Gastrocnemius medialis (tissue), 4 donors: ENCODE results near the gene NPB. TPM values are rescaled to one million over a fixed set of nuclear protein-coding genes. Genes with fewer than 3 reads are reported as not detected.

Experiments
- ATAC-seq, 2 donors: fragments of 150-250 bp; one replicate each; pipeline ENCODE4 v1.9.1; 2016
- DNase-seq, 2 donors: peaks; one replicate each; pipeline ENCODE4 v3.0.0-alpha.2; 2019
- H3K27ac ChIP-seq, 4 donors: fragments of 200-600 bp; sonication (generic); 1 replicate in 1 of 4; 2 replicates in 3 of 4; pipeline ENCODE4 v1.5.1; 2016 to 2018; ENCODE audit warnings: mild to moderate bottlenecking in 2 of 4, moderate library complexity in 1 of 4
- H3K27me3 ChIP-seq, 3 donors: fragments of 200-600 bp; sonication (generic) in 2 of 3; 1 replicate in 1 of 3; 2 replicates in 2 of 3; pipeline versions ENCODE4 v1.5.1 to v1.6.0; 2016 to 2019; ENCODE audit warnings: mild to moderate bottlenecking in 1 of 3, moderate library complexity in 1 of 3
- H3K36me3 ChIP-seq, 2 donors: fragments of 200-600 bp; sonication (generic) in 1 of 2; one replicate each; pipeline ENCODE4 v1.5.1; 2017 to 2018
- H3K4me1 ChIP-seq, 2 donors: fragments of 200-600 bp; sonication (generic) in 1 of 2; one replicate each; pipeline ENCODE4 v1.5.1; 2016 to 2017; ENCODE audit warnings: mild to moderate bottlenecking in 2 of 2
- H3K4me3 ChIP-seq, 4 donors: fragments of 200-600 bp; sonication (generic) in 3 of 4; 1 replicate in 1 of 4; 2 replicates in 3 of 4; pipeline ENCODE4 v1.5.1; 2016 to 2019; ENCODE audit warnings: mild to moderate bottlenecking in 2 of 4
- H3K9me3 ChIP-seq, 3 donors: fragments of 200-600 bp; sonication (generic) in 2 of 3; 1 replicate in 1 of 3; 2 replicates in 2 of 3; pipeline ENCODE4 v1.5.1; 2016 to 2019
- CTCF ChIP-seq, 5 experiments: fragments of 450-650 bp in 3 of 5; fragments of 200-600 bp in 2 of 5; sonication (generic) in 2 of 5; IDR thresholded peaks in 4 of 5; conservative IDR thresholded peaks in 1 of 5; 1 replicate in 4 of 5; 2 replicates in 1 of 5; pipeline ENCODE4 v1.5.1; 2016 to 2019; ENCODE audit warnings: antibody characterized with exemption in 5 of 5, mild to moderate bottlenecking in 3 of 5, moderate library complexity in 3 of 5
- POLR2A ChIP-seq, 2 donors: fragments of 450-650 bp; IDR thresholded peaks; one replicate each; pipeline ENCODE4 v1.6.1; 2017; ENCODE audit warnings: antibody characterized with exemption in 2 of 2, mild to moderate bottlenecking in 2 of 2, moderate library complexity in 2 of 2
- in situ Hi-C, 4 donors: fragments of 200-750 bp; cut with MboI; loops; one replicate each; pipeline versions ENCODE4 v1.15.0 to v1.8.0; 2017; ENCODE audit warnings: low sequenced_read_pairs in 4 of 4
- intact Hi-C: fragments of 100-400 bp; cut with DNase I; formaldehyde crosslinking; loops from one replicate; pipeline ENCODE4 v1.15.1; 2023; ENCODE audit warnings: low total_unique reads
- total RNA-seq, 4 donors: library from RNA; depleted of rRNA; stranded (reverse); fragments of >200 nt; gene quantifications; one replicate each; pipeline versions ENCODE4 v1.1.0 to v1.2.3, GENCODE V29; 2016

NPB gene
- total RNA-seq, 4 donors from 2014 or later = 0.46 to 1.4 (median 1.1) TPM; not detected in 1

- TF ChIP-seq CTCF (IDR thresholded peaks at IDR 0.05 in 4 of 5, conservative IDR thresholded peaks at IDR 0.05 in 1 of 5) (no peak), POLR2A (IDR thresholded peaks at IDR 0.05) (no peak)
- no peak for DNase-seq
- Histone ChIP-seq H3K27me3 (no peaks in the 10 kb centered on the region), H3K4me1 (peaks cover 28 to 33% of the 10 kb centered on the region in 2 donors), H3K9me3 (no peaks in the 10 kb centered on the region), H3K27ac (peak overlapping the region; percentile 95 to 98 (median 97)), H3K4me3 (peak overlapping the region; percentile 62 to 96 (median 88)), H3K36me3 (peaks cover 0 to 45% of the 10 kb centered on the region in 2 donors)
- intact Hi-C loops (loop anchor here (1.0 kb wide), 1 partner anchor 20 kb away; the partner anchor contains the start of gene PCYT2), in situ Hi-C loops (no loop called here)
- peak; percentile 5 to 11 for ATAC-seq
Observed at GRCh38 chr17:81891303-81891552, 10.8 kb upstream of the NPB start.

GRCh38 chr17:81895400-81895799 lies 6.6 kb upstream of the NPB start:
- ATAC-seq (no peak), DNase-seq (no peak)
- in situ Hi-C loops = no loop called here
- TF ChIP-seq POLR2A (IDR thresholded peaks at IDR 0.05) = no peak
- no peak for TF ChIP-seq CTCF (IDR thresholded peaks at IDR 0.05 in 4 of 5, conservative IDR thresholded peaks at IDR 0.05 in 1 of 5)
- intact Hi-C loops = no loop called here
- Histone ChIP-seq H3K4me3 (no peak overlapping the region), H3K9me3 (no peaks in the 10 kb centered on the region), H3K4me1 (peaks cover 11 to 12% of the 10 kb centered on the region in 2 donors), H3K27ac (no peak overlapping the region), H3K27me3 (no peaks in the 10 kb centered on the region), H3K36me3 (peaks cover 0 to 42% of the 10 kb centered on the region in 2 donors)

- no peak for ATAC-seq
- in situ Hi-C loops = no loop called here
- intact Hi-C loops = no loop called here
Observed at GRCh38 chr17:81898029-81898866, 3.8 kb upstream of the NPB start.

GRCh38 chr17:81898885-81899284 lies 3.2 kb upstream of the NPB start:
- Histone ChIP-seq H3K27me3 (no peaks in the 10 kb centered on the region), H3K36me3 (peaks cover 0 to 45% of the 10 kb centered on the region in 2 donors), H3K9me3 (no peaks in the 10 kb centered on the region), H3K27ac (no peak overlapping the region), H3K4me1 (peaks cover 0 to 3% of the 10 kb centered on the region in 2 donors), H3K4me3 (no peak overlapping the region)
- DNase-seq = no peak
- in situ Hi-C loops (no loop called here), intact Hi-C loops (no loop called here)
- no peak for TF ChIP-seq POLR2A (IDR thresholded peaks at IDR 0.05)
- no peak for TF ChIP-seq CTCF (IDR thresholded peaks at IDR 0.05 in 4 of 5, conservative IDR thresholded peaks at IDR 0.05 in 1 of 5)
- no peak for ATAC-seq

More at GRCh38 chr17:81898029-81898866, 3.8 kb upstream of the NPB start:
- H3K9me3 ChIP-seq = no peaks in the 10 kb centered on the region
- H3K27me3 ChIP-seq = no peaks in the 10 kb centered on the region
- no peak overlapping the region for H3K4me3 ChIP-seq
- peaks cover 0 to 3% of the 10 kb centered on the region in 2 donors for H3K4me1 ChIP-seq
- H3K27ac ChIP-seq = no peak overlapping the region
- H3K36me3 ChIP-seq = peaks cover 0 to 45% of the 10 kb centered on the region in 2 donors
- no peak for DNase-seq
- TF ChIP-seq POLR2A (IDR thresholded peaks at IDR 0.05) (no peak), CTCF (IDR thresholded peaks at IDR 0.05 in 4 of 5, conservative IDR thresholded peaks at IDR 0.05 in 1 of 5) (no peak)
